NCI-H510A treated with DMSO at 0.1 percent for 48 hours (cell line): ENCODE data around the gene VEZT.

Experiments used
- DNase-seq: peaks from one replicate; lab custom pipeline; 2025; lab: John Stamatoyannopoulos, UW

Gene VEZT

DNA sequence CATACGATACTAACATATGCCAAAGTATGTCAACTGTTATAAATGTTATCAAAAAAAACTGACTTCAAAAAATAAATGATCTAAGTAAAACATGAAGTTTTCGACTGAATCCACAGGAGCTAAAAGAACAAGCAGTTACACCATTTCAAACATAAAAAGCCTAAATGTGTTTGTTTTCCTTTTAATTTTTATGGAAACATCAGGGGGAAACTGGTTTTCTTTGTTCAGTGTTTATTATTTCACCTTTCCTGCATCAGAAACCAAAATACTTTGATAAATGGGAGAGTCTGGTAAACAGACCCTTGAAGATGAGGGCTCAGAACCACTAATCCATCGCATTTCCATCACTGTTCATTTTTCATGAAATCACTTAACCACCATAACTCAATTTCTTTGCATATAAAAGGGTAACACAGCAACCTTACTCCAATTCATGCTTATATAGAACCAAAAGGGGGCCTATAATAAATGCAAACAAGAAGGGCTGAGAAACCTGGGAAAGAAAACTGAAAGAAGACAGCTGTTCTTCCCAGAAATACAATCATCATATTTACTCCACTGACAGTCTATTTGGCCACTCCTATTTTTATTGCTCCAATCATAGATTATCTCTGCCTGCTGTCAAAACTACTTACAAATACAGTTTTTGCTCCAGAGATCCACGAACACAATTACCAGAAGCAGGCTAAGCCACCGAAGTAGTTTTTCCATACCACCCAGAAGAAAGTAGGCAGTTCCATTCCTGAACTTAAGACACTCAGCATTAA is 17.3 kb upstream of the VEZT start:
- no peak for DNase-seq

DNA sequence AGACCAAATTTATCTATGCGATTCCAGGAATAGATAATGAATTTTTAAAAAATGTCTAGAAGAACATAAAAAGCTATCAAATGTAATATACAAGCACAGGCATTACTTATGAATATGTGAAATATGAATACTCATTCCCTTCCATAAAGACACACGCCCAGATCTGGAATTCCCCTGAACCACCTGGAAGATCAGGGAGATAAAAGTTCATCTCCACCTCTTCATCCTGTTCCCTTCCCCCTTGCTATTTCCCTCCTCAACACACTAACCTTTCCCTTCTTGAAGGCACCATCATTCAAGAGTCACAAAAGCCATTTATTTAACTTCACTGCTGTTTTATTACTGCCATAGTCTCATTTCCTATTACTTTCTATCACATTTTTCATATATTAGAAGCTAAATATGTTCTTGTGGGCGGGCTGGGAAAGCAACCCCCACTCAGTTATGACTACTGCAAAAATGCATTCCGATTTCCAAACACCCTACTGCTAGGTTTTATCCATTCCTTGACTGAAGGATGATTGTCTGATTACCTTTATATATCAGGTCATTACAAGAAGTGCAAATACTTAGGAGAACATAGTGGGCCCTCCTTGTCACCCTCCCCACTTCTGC is 16.4 kb upstream of the VEZT start:
- DNase-seq: no peak

DNA sequence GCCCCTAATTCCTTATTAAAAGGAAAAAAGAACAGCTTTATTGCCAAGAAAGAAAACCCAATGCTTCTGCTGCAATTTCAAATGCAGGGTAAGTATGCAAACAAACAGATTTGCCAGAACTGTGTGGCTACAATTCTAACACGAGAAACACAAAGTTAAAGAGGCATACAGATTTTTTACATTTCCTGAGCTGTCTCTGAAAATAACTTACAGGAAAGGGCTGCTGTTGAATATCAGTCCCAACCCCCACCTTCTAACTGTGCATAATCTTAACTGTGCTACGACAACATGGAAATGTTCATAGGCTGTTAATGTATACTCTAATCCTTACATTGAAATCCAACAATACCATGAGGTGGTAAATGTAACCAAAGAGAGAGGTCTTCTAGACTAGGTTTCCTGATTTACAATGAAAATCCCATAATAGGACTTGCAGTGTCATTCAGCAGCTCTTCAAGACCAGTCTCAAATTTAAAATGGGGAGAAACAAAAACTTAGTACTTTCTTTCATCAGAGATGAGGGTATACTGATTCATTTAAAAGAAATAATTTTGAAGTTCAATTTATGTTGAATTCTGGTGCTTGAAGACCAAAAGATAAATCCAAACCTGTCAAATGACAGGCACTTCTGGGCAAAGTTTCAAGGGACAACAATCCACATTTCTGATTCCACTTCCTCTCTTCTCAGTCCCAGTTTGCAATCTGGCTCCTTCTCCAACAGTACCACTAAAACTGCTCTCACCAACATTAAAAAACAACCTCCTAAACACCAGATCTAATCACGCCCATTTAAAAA is 14.7 kb upstream of the VEZT start:
- DNase-seq: no peak

DNA sequence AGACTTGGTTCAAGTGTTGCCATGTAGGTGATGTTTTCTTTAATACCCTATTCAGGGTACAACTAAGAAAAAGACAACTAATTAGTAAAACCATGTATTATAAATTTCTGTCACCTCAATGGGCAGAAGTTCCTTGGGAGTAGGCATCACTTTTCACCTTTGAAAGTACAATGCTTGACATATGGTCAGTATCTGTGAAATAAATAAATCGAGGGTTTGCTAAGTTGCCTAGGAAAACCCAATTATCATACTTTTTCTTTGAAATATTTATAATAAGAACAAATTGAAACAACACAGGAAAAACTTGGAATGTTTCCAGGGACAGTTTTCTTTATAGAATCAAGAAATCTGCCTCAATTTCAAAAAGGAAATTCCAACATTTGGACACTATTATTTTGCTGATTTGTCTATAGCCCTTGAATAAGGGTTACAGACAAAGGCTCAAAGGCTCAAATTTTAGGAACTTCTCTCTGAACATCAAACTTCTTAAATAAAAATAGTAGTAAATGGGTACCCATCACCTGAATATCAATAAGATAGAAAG is 14.0 kb upstream of the VEZT start:
- DNase-seq: no peak

DNA sequence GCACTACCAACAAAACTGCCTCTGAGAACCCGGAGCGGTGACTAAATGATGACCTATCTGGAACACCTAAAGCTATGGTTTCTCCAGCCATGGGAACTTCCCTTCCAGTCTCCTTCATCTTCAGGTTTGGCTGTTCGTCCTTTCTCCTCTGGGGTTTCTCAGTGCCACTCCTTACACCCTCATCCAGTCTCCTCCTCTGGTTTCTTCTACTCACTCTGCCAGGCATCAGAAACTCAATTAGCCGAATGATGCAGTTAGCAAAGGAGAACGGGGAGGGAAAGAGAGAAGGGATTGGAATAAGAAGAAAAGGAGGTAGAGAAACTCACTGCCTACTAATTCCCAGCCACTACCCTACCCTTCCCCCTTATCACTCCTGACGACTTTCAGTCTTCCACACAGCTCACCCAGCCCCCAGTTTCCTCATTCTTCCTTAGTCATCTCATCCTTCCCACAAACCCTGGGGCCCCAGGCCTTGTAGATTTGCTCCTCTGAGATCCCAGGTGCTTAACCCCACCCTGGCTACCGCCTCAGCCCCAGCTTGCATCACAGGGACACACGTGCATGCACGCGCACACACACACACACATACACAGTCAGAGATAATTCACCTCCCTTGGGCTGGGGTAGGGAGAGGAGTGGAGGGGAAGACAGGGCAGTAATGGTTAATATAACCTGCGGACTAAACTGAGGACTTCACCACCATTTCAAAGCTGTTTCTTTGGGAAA is 13.3 kb upstream of the VEZT start:
- DNase-seq: no peak

GRCh38 chr12:95205016-95205624 is 12.5 kb upstream of the VEZT start:
- no peak for DNase-seq

GRCh38 chr12:95205685-95206084 is 11.9 kb upstream of the VEZT start:
- peak; percentile 10 for DNase-seq

DNA sequence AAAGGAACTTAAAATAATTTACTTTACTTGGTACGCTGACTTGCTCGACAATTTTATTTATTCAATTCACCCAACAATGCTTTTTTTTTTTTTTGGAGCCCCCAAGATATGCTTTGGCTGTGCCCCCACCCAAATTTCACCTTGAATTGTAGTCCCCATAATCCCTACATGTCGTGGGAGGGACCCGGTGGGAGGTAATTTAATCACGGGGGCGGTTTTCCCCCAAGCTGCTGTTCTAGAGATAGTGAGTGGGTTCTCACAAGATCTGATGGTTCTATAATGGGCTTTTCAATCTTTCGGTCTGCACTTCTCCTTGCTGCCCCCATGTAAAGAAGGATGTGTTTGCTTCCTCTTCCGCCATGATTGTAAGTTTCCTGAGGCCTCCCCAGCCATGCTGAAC is 10.7 kb upstream of the VEZT start:
- DNase-seq: no peak

GRCh38 chr12:95207407-95207806 is 10.2 kb upstream of the VEZT start:
- DNase-seq: no peak

DNA sequence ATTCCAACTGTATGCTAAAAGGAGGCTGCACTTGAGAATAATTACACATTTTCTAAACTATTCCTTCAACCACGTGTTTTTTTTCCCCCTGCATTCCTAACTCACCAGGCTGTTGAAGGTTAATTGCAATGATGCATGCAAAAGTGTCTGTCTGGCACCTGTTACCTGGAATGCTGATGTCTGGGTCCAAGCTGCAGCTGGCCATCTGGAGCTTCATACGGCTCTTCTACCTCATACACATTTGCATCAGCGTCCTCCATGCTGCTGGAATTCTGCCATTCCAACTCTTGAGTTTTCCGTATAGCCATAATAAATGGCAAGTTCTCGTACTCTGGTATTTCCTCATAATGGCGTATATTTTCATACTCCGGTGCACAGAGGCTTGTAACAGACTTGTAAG is 8.9 kb upstream of the VEZT start:
- peak; percentile 82 for DNase-seq

- no peak for DNase-seq
Observed at GRCh38 chr12:95212586-95212985, 5.0 kb upstream of the VEZT start.

DNA sequence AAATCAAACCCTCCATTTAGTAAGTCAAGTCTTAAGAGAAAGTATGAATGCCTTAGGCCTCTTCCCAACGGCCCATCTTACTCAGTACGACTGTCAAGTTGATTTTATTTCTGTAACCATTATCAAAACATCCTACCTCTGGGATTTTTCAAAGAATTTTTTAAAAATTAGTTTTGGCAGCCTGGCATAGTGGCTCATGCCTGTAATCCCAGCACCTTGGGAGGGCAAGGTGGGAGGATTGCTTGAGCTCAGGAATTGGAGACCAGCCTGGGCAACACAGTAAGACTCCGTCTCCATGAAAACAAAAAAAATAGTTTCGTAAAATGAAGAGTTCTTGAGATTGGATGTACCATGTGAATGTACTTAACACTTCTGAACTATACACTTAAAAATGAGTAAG is 4.5 kb upstream of the VEZT start:
- no peak for DNase-seq

- DNase-seq: no peak
Observed at GRCh38 chr12:95213928-95214327, 3.7 kb upstream of the VEZT start.

DNA sequence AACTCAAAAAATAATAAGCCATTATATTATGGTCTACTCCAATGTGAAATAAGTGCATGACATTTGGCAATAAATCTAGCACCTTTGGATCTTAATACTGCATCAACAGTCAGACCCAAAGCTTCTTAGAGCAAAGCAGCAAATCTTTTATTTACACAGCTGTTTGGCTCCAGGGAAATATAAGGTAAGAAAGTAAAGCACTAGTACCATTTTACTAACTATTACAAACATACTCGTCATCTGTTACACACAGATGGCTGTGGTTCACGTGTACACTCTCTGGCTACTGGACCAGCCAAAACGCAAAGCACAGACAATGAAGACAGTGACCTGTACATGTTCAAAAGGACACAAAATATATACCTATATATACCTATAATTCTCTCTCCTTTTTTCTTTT is 3.1 kb upstream of the VEZT start:
- peak; percentile 71 for DNase-seq

- DNase-seq: peak; percentile 40
Observed at GRCh38 chr12:95215949-95216348, 1.7 kb upstream of the VEZT start.

GRCh38 chr12:95216711-95217376 is 763 bp upstream of the VEZT start:
- DNase-seq: peak; percentile 22

GRCh38 chr12:95218150-95219133 is 835 bp downstream of the VEZT start:
- DNase-seq: peak; percentile 78

GRCh38 chr12:95220190-95220589 is 2.6 kb downstream of the VEZT start:
- DNase-seq: no peak

DNA sequence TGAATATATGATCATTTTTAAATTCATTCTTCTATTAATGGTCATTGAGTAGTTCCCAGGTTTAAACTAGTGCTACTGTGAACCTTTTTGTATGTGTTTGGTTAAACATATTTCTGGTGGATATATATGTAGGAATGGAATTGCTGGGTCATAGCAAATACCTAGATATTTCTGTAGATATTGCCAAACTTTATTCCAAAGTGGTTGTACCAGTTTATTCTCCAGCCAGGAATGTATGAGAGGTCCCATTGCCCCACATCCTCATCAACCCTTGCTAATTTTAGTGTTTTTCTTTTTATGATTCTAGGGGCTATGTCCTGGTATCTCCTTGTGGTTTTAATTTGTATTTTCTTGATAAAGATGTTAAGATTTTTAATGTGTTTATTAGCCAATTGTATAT is 3.1 kb downstream of the VEZT start:
- no peak for DNase-seq
